GM18951 (cell line): ENCODE data around the gene RAI1.

ENCODE experiments used
- POLR2A ChIP-seq: IDR thresholded peaks from 4 replicates; pipeline ENCODE4 v1.6.1; 2011; ENCODE audit warnings: mild to moderate bottlenecking; ENCODE audit not compliant: insufficient read length, insufficient read depth; ENCODE audit errors: extremely low read depth
- in situ Hi-C: fragments of 300-500 bp; cut with MboI; formaldehyde crosslinking; loops from one replicate; pipeline ENCODE4 v1.12.0; 2022; ENCODE audit warnings: low sequenced_read_pairs, mixed read lengths, inconsistent platforms; ENCODE audit not compliant: unreplicated experiment

Gene RAI1

GRCh38 chr17:17668358-17668757, 12.9 kb upstream of the RAI1 start:
- TF ChIP-seq POLR2A = no peak
- in situ Hi-C loops = no loop called here

- in situ Hi-C loops = no loop called here
- TF ChIP-seq POLR2A = no peak
Measured at GRCh38 chr17:17668775-17669579, 12.3 kb upstream of the RAI1 start.

GRCh38 chr17:17669580-17670235, 11.6 kb upstream of the RAI1 start:
- in situ Hi-C loops = loop anchor here (10.0 kb wide), 1 partner anchor 195 kb away; no protein-coding TSS in a partner anchor
- TF ChIP-seq POLR2A = no peak

- in situ Hi-C loops = loop anchor here (10.0 kb wide), 1 partner anchor 194 kb away; no protein-coding TSS in a partner anchor
- no peak for TF ChIP-seq POLR2A
Measured at GRCh38 chr17:17670701-17671305, 10.5 kb upstream of the RAI1 start.

GRCh38 chr17:17671369-17672129, 9.7 kb upstream of the RAI1 start:
- in situ Hi-C loops = loop anchor here (10.0 kb wide), 1 partner anchor 193 kb away; no protein-coding TSS in a partner anchor
- TF ChIP-seq POLR2A = no peak

GRCh38 chr17:17672453-17673368, 8.5 kb upstream of the RAI1 start:
- TF ChIP-seq POLR2A = no peak
- in situ Hi-C loops = loop anchor here (10.0 kb wide), 1 partner anchor 192 kb away; no protein-coding TSS in a partner anchor

- in situ Hi-C loops = loop anchor here (10.0 kb wide), 1 partner anchor 189 kb away; no protein-coding TSS in a partner anchor
- no peak for TF ChIP-seq POLR2A
Measured at GRCh38 chr17:17675416-17675815, 5.8 kb upstream of the RAI1 start.

GRCh38 chr17:17675925-17676534, 5.2 kb upstream of the RAI1 start:
- in situ Hi-C loops = loop anchor here (10.0 kb wide), 1 partner anchor 189 kb away; no protein-coding TSS in a partner anchor
- TF ChIP-seq POLR2A = no peak

GRCh38 chr17:17676752-17677151, 4.5 kb upstream of the RAI1 start:
- TF ChIP-seq POLR2A = no peak
- in situ Hi-C loops = loop anchor here (10.0 kb wide), 1 partner anchor 188 kb away; no protein-coding TSS in a partner anchor

GRCh38 chr17:17677299-17678040, 3.8 kb upstream of the RAI1 start:
- no peak for TF ChIP-seq POLR2A
- in situ Hi-C loops = loop anchor here (10.0 kb wide), 1 partner anchor 187 kb away; no protein-coding TSS in a partner anchor

GRCh38 chr17:17678063-17678699, 3.1 kb upstream of the RAI1 start:
- in situ Hi-C loops = loop anchor here (10.0 kb wide), 1 partner anchor 187 kb away; no protein-coding TSS in a partner anchor
